RWPE2 (cell line): Measurements from ENCODE around the gene TOMM7.

Experiments
- ATAC-seq: fragments of 200-7000 bp; cut with Tn5 transposase; 3 replicates; pipeline ENCODE4 v1.9.1; 2021; ENCODE audit warnings: low read depth
- DNase-seq: peaks from one replicate; pipeline ENCODE4 v3.0.0-alpha.2; 2020; ENCODE audit warnings: low spot score
- H3K27ac ChIP-seq: fragments of 450-650 bp; 2 replicates; pipeline ENCODE4 v1.5.1; 2017; ENCODE audit warnings: mild to moderate bottlenecking; ENCODE audit not compliant: poor library complexity, severe bottlenecking
- H3K27me3 ChIP-seq: fragments of 250-450 bp; sonication (Bioruptor Pico); 2 replicates; pipeline ENCODE4 v1.5.1; 2021; ENCODE audit warnings: mild to moderate bottlenecking, moderate library complexity; ENCODE audit not compliant: insufficient read depth, poor library complexity, severe bottlenecking
- H3K36me3 ChIP-seq: fragments of 250-450 bp; sonication (Bioruptor Pico); 2 replicates; pipeline ENCODE4 v1.5.1; 2020; ENCODE audit warnings: low read depth, mild to moderate bottlenecking, moderate library complexity
- H3K4me1 ChIP-seq: fragments of 250-450 bp; sonication (Bioruptor Pico); 2 replicates; pipeline ENCODE4 v1.5.1; 2021; ENCODE audit warnings: mild to moderate bottlenecking, moderate library complexity; ENCODE audit not compliant: insufficient read depth, poor library complexity, severe bottlenecking
- H3K4me3 ChIP-seq: fragments of 250-450 bp; sonication (Bioruptor Pico); 2 replicates; pipeline ENCODE4 v1.5.1; 2021; ENCODE audit warnings: mild to moderate bottlenecking, moderate library complexity; ENCODE audit not compliant: severe bottlenecking
- H3K9me3 ChIP-seq: fragments of 250-450 bp; sonication (Bioruptor Pico); 2 replicates; pipeline ENCODE4 v1.5.1; 2021; ENCODE audit warnings: mild to moderate bottlenecking, moderate library complexity; ENCODE audit not compliant: severe bottlenecking
- CTCF ChIP-seq: fragments of 450-650 bp; IDR thresholded peaks from one replicate; pipeline ENCODE4 v1.5.1; 2017; ENCODE audit warnings: mild to moderate bottlenecking, moderate library complexity; ENCODE audit not compliant: poor library complexity, severe bottlenecking

TOMM7 gene

GRCh38 chr7:22802426-22802825 lies 20.2 kb downstream of the TOMM7 start:
- Histone ChIP-seq H3K4me1 (no peaks in the 10 kb centered on the region), H3K27me3 (no peaks in the 10 kb centered on the region), H3K36me3 (no peaks in the 10 kb centered on the region), H3K27ac (no peak overlapping the region), H3K4me3 (no peak overlapping the region), H3K9me3 (no peaks in the 10 kb centered on the region)
- ATAC-seq, result no peak
- TF ChIP-seq CTCF, result no peak
- no peak for DNase-seq

- ATAC-seq (no peak), DNase-seq (no peak)
- no peak overlapping the region for H3K4me3 ChIP-seq
- no peaks in the 10 kb centered on the region for H3K4me1 ChIP-seq
- no peak for TF ChIP-seq CTCF
- no peaks in the 10 kb centered on the region for H3K9me3 ChIP-seq
- no peaks in the 10 kb centered on the region for H3K27me3 ChIP-seq
- H3K36me3 ChIP-seq, result no peaks in the 10 kb centered on the region
- H3K27ac ChIP-seq, result no peak overlapping the region
Measured at GRCh38 chr7:22801912-22802311, 20.7 kb downstream of the TOMM7 start.

- Histone ChIP-seq H3K4me3 (no peak overlapping the region), H3K36me3 (no peaks in the 10 kb centered on the region), H3K4me1 (no peaks in the 10 kb centered on the region), H3K27ac (no peak overlapping the region), H3K9me3 (no peaks in the 10 kb centered on the region), H3K27me3 (no peaks in the 10 kb centered on the region)
- ATAC-seq (no peak), DNase-seq (no peak)
- TF ChIP-seq CTCF, result no peak
Measured at GRCh38 chr7:22799633-22800032, 23.0 kb downstream of the TOMM7 start.

GRCh38 chr7:22793593-22794462 lies 28.8 kb downstream of the TOMM7 start:
- no peak for TF ChIP-seq CTCF
- no peaks in the 10 kb centered on the region for H3K36me3 ChIP-seq
- ATAC-seq (no peak), DNase-seq (no peak)
- no peaks in the 10 kb centered on the region for H3K4me1 ChIP-seq
- no peaks in the 10 kb centered on the region for H3K27me3 ChIP-seq
- H3K27ac ChIP-seq, result no peak overlapping the region
- H3K4me3 ChIP-seq, result no peak overlapping the region
- no peaks in the 10 kb centered on the region for H3K9me3 ChIP-seq
